ENCODE results near the gene MYH1.

DNA sequence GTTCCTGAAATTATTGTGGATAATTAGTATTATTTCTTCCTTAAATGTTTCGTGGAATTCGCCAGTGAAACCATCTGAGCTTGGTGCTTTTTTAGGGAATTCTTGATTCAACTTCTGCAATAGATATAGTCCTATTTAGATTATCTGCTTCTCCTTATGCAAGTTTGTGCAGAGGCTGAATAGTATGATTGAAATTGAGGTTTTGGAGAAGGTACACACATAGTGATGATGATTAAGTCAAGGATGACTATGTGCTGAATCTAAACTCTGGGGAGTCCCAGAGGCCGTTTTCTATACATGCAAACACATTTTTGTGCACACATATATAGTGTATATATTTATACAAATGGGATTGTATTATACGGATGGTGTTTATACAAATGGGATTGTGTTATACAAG lies 43.8 kb downstream of the MYH1 start:
- TF ChIP-seq, protein P1, sequence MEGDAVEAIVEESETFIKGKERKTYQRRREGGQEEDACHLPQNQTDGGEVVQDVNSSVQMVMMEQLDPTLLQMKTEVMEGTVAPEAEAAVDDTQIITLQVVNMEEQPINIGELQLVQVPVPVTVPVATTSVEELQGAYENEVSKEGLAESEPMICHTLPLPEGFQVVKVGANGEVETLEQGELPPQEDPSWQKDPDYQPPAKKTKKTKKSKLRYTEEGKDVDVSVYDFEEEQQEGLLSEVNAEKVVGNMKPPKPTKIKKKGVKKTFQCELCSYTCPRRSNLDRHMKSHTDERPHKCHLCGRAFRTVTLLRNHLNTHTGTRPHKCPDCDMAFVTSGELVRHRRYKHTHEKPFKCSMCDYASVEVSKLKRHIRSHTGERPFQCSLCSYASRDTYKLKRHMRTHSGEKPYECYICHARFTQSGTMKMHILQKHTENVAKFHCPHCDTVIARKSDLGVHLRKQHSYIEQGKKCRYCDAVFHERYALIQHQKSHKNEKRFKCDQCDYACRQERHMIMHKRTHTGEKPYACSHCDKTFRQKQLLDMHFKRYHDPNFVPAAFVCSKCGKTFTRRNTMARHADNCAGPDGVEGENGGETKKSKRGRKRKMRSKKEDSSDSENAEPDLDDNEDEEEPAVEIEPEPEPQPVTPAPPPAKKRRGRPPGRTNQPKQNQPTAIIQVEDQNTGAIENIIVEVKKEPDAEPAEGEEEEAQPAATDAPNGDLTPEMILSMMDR (IDR thresholded peaks at IDR 0.05; ENCODE audit: control extremely low read depth in 1 of 3, insufficient read depth in 1 of 3, low read depth in 1 of 3, low read length in 3 of 3) = no peak
- TF ChIP-seq RBBP5 (IDR thresholded peaks at IDR 0.05; ENCODE audit: borderline replicate concordance, low read depth, low read length) = no peak
- no peak for TF ChIP-seq POLR2AphosphoS5 (IDR thresholded peaks at IDR 0.05; ENCODE audit: low read depth, low read length)
- TF ChIP-seq SIX5 (IDR thresholded peaks at IDR 0.05; ENCODE audit: low read depth, low read length) = no peak
- TF ChIP-seq, protein P2, sequence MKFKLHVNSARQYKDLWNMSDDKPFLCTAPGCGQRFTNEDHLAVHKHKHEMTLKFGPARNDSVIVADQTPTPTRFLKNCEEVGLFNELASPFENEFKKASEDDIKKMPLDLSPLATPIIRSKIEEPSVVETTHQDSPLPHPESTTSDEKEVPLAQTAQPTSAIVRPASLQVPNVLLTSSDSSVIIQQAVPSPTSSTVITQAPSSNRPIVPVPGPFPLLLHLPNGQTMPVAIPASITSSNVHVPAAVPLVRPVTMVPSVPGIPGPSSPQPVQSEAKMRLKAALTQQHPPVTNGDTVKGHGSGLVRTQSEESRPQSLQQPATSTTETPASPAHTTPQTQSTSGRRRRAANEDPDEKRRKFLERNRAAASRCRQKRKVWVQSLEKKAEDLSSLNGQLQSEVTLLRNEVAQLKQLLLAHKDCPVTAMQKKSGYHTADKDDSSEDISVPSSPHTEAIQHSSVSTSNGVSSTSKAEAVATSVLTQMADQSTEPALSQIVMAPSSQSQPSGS (IDR thresholded peaks at IDR 0.05; ENCODE audit: low read length) = no peak
- TF ChIP-seq TEAD4 (IDR thresholded peaks at IDR 0.05; ENCODE audit: low read depth, low read length) = no peak
- TF ChIP-seq TAF1 (IDR thresholded peaks at IDR 0.05; ENCODE audit: low read depth, low read length) = no peak
- no peak for TF ChIP-seq EZH2 (IDR thresholded peaks at IDR 0.05; ENCODE audit: low read depth, low read length, severe bottlenecking)
- no peak for TF ChIP-seq TCF12 (IDR thresholded peaks at IDR 0.05; ENCODE audit: low read depth, low read length)

Data from H1 (cell line).